Fibroblast of peridontal ligament (primary cell): ENCODE data around the gene MFAP5.
"Not testable (repeated sequence)": the region's sequence is repeated elsewhere in the genome, so short reads cannot be mapped to it uniquely, and the experiment has no call there.

ENCODE experiments used
- DNase-seq: peaks from one replicate; pipeline ENCODE4 v3.0.0-alpha.2; 2010; ENCODE audit errors: extremely low read depth

The MFAP5 gene

GRCh38 chr12:8675591-8676036 is 13.0 kb upstream of the MFAP5 start:
- no peak for DNase-seq

GRCh38 chr12:8672381-8672780 is 9.8 kb upstream of the MFAP5 start:
- no peak for DNase-seq

GRCh38 chr12:8668441-8668840 is 5.8 kb upstream of the MFAP5 start:
- DNase-seq: no peak

- DNase-seq: no peak
Measured at GRCh38 chr12:8667270-8667669, 4.6 kb upstream of the MFAP5 start.

GRCh38 chr12:8665759-8666158 is 3.1 kb upstream of the MFAP5 start:
- DNase-seq: peak; percentile 35

GRCh38 chr12:8664228-8664913 is 1.7 kb upstream of the MFAP5 start:
- peak; percentile 26 for DNase-seq

- no peak for DNase-seq
Measured at GRCh38 chr12:8661751-8662150, 875 bp downstream of the MFAP5 start.

- DNase-seq: no peak
Measured at GRCh38 chr12:8661016-8661415, 1.6 kb downstream of the MFAP5 start.

GRCh38 chr12:8658346-8658745 is 4.3 kb downstream of the MFAP5 start:
- peak; percentile 85 for DNase-seq

- DNase-seq: no peak
Measured at GRCh38 chr12:8655421-8655820, 7.2 kb downstream of the MFAP5 start.

GRCh38 chr12:8648576-8649205 is 13.9 kb downstream of the MFAP5 start:
- DNase-seq: no peak

- no peak for DNase-seq
Measured at GRCh38 chr12:8647968-8648367, 14.7 kb downstream of the MFAP5 start.

- no peak for DNase-seq
Measured at GRCh38 chr12:8644345-8645248, 18.0 kb downstream of the MFAP5 start.

- no peak for DNase-seq
Measured at GRCh38 chr12:8642775-8643174, 19.9 kb downstream of the MFAP5 start.

GRCh38 chr12:8639936-8640335 is 22.7 kb downstream of the MFAP5 start:
- DNase-seq: no peak

GRCh38 chr12:8638951-8639350 is 23.7 kb downstream of the MFAP5 start:
- no peak for DNase-seq

- no peak for DNase-seq
Measured at GRCh38 chr12:8637666-8638065, 25.0 kb downstream of the MFAP5 start.

GRCh38 chr12:8637244-8637643 is 25.4 kb downstream of the MFAP5 start:
- DNase-seq: no peak

- DNase-seq: no peak
Measured at GRCh38 chr12:8636581-8636980, 26.0 kb downstream of the MFAP5 start.

GRCh38 chr12:8636007-8636346 is 26.6 kb downstream of the MFAP5 start:
- DNase-seq: not testable (repeated sequence)

GRCh38 chr12:8635342-8636006 is 27.2 kb downstream of the MFAP5 start:
- not testable (repeated sequence) for DNase-seq

- DNase-seq: no peak
Measured at GRCh38 chr12:8630131-8630530, 32.5 kb downstream of the MFAP5 start.
